Panc1 (cell line): ENCODE data around the gene FGF3. TPM values are rescaled to one million over a fixed set of nuclear protein-coding genes. Genes with fewer than 3 reads are reported as not detected.

ENCODE experiments used
- ATAC-seq: fragments of 200-7000 bp; cut with Tn5 transposase; 2 replicates; pipeline ENCODE4 v1.9.1; 2020; ENCODE audit warnings: mild to moderate bottlenecking, moderate library complexity
- BruUV-seq: library from RNA; stranded (reverse); fragments of 400-500 nt; replicated peaks from 2 replicates; lab custom pipeline; 2021; lab: Mats Ljungman, UMichigan
- CTCF ChIA-PET: fragments of 300-600 bp; sonication (Branson Sonifier 250); formaldehyde crosslinking; loops from one replicate; lab custom pipeline; 2022; ENCODE audit warnings: antibody characterized with exemption; lab: Charles Lee
- POLR2A ChIA-PET: fragments of 300-600 bp; sonication (Branson Sonifier 250); formaldehyde crosslinking; loops from one replicate; lab custom pipeline; 2022; ENCODE audit warnings: antibody characterized with exemption; lab: Charles Lee
- DNase-seq: peaks from one replicate; pipeline ENCODE4 v3.0.0-alpha.2; 2010; ENCODE audit warnings: low read depth, low spot score
- H3K27ac ChIP-seq: 2 replicates; pipeline ENCODE4 v1.5.1; 2011; ENCODE audit warnings: mild to moderate bottlenecking, low read length, inconsistent platforms
- H3K27me3 ChIP-seq: fragments of 200-500 bp; sonication (Bioruptor generic); 2 replicates; pipeline ENCODE4 v1.6.0; 2014; ENCODE audit warnings: low read length, inconsistent platforms; ENCODE audit not compliant: control insufficient read depth, insufficient read depth
- H3K36me3 ChIP-seq: fragments of 200-500 bp; sonication (Bioruptor generic); 2 replicates; pipeline ENCODE4 v1.5.1; 2014; ENCODE audit warnings: inconsistent platforms, mild to moderate bottlenecking, low read length, moderate library complexity; ENCODE audit not compliant: control insufficient read depth, insufficient read depth
- H3K4me1 ChIP-seq: 2 replicates; pipeline ENCODE4 v1.5.1; 2011; ENCODE audit warnings: inconsistent platforms, mild to moderate bottlenecking, low read length, moderate library complexity; ENCODE audit not compliant: control insufficient read depth, insufficient read depth
- H3K4me3 ChIP-seq, 2 experiments: 2 replicates each; pipeline ENCODE4 v1.5.1; 2011 to 2012; ENCODE audit warnings: low read depth in 2 of 2, low read length in 2 of 2, mild to moderate bottlenecking in 2 of 2, inconsistent platforms in 1 of 2, moderate library complexity in 1 of 2
- H3K9me3 ChIP-seq: fragments of 200-500 bp; sonication (Bioruptor generic); 2 replicates; pipeline ENCODE4 v1.5.1; 2014; ENCODE audit warnings: low read depth, mild to moderate bottlenecking, inconsistent platforms, low read length, moderate library complexity; ENCODE audit not compliant: control insufficient read depth, insufficient read depth
- POLR2AphosphoS5 ChIP-seq: IDR thresholded peaks from 2 replicates; pipeline ENCODE4 v1.6.1; 2012; ENCODE audit warnings: mild to moderate bottlenecking, low read depth, low read length, moderate library complexity
- REST ChIP-seq, 2 experiments: IDR thresholded peaks; 2 replicates each; pipeline ENCODE4 v1.6.1; 2011 to 2012; ENCODE audit warnings: low read depth in 2 of 2, control low read depth in 1 of 2, low read length in 1 of 2, mild to moderate bottlenecking in 1 of 2, moderate library complexity in 1 of 2; ENCODE audit not compliant: insufficient read depth in 1 of 2
- SIN3A ChIP-seq: IDR thresholded peaks from 2 replicates; pipeline ENCODE4 v1.6.1; 2012; ENCODE audit warnings: low read depth, mild to moderate bottlenecking, low read length, moderate library complexity, borderline replicate concordance; ENCODE audit not compliant: insufficient read depth
- TCF7L2 ChIP-seq: IDR thresholded peaks from 2 replicates; pipeline ENCODE4 v1.6.1; 2011; ENCODE audit warnings: mild to moderate bottlenecking, low read depth, low read length, inconsistent platforms
- in situ Hi-C: cut with HindIII; loops from 2 replicates; pipeline ENCODE4 v1.10.0; 2016; ENCODE audit warnings: low sequenced_read_pairs, low pct_unique_long_range_greater_than_20kb
- intact Hi-C: fragments of 100-400 bp; cut with micrococcal nuclease; formaldehyde crosslinking; loops from one replicate; pipeline ENCODE4 v1.10.0; 2022; ENCODE audit not compliant: unreplicated experiment
- total RNA-seq: library from RNA; stranded (reverse); gene quantifications from one replicate; pipeline ENCODE4 v1.2.1, GENCODE V29; 2021; ENCODE audit not compliant: unreplicated experiment
- TF ChIP-seq, protein P1 (sequence below): fragments of 450-650 bp; IDR thresholded peaks from 2 replicates; pipeline ENCODE4 v1.5.1; 2017; ENCODE audit warnings: mild to moderate bottlenecking

The FGF3 gene
- total RNA-seq, 1 experiment from 2014 or later, result not detected

- H3K27me3 ChIP-seq, result peaks cover 49% of the 10 kb centered on the region
- TF ChIP-seq, protein P1, sequence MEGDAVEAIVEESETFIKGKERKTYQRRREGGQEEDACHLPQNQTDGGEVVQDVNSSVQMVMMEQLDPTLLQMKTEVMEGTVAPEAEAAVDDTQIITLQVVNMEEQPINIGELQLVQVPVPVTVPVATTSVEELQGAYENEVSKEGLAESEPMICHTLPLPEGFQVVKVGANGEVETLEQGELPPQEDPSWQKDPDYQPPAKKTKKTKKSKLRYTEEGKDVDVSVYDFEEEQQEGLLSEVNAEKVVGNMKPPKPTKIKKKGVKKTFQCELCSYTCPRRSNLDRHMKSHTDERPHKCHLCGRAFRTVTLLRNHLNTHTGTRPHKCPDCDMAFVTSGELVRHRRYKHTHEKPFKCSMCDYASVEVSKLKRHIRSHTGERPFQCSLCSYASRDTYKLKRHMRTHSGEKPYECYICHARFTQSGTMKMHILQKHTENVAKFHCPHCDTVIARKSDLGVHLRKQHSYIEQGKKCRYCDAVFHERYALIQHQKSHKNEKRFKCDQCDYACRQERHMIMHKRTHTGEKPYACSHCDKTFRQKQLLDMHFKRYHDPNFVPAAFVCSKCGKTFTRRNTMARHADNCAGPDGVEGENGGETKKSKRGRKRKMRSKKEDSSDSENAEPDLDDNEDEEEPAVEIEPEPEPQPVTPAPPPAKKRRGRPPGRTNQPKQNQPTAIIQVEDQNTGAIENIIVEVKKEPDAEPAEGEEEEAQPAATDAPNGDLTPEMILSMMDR, result no peak
- no peak for TF ChIP-seq TCF7L2
- H3K4me3 ChIP-seq, result no peak overlapping the region
- CTCF ChIA-PET, result no interaction called here
- peaks cover 8% of the 10 kb centered on the region; the same call in 1 of the 2 replicates for H3K9me3 ChIP-seq
- intact Hi-C loops, result no loop called here
- no peaks in the 10 kb centered on the region for H3K36me3 ChIP-seq
- in situ Hi-C loops, result no loop called here
- DNase-seq, result no peak
- H3K27ac ChIP-seq, result no peak overlapping the region
- no peaks in the 10 kb centered on the region for H3K4me1 ChIP-seq
- no TSS peak for BruUV-seq
- POLR2A ChIA-PET, result interaction anchor here (0.7 to 0.8 kb wide), 2 partner anchors 50 to 105 kb away, joined by 3 to 8 read pairs; no protein-coding TSS in a partner anchor
- peak; percentile 69; the same call in 1 of the 2 replicates for ATAC-seq
Measured at GRCh38 chr11:69854713-69855112, 35.5 kb upstream of the FGF3 start.

GRCh38 chr11:69852056-69852455 lies 32.8 kb upstream of the FGF3 start:
- Histone ChIP-seq H3K27ac (no peak overlapping the region), H3K4me3 (no peak overlapping the region), H3K36me3 (no peaks in the 10 kb centered on the region), H3K27me3 (peaks cover 44% of the 10 kb centered on the region), H3K9me3 (peaks cover 8% of the 10 kb centered on the region; the same call in 1 of the 2 replicates), H3K4me1 (no peaks in the 10 kb centered on the region)
- ATAC-seq (no peak), DNase-seq (no peak)
- intact Hi-C loops (no loop called here), in situ Hi-C loops (no loop called here)
- ChIA-PET POLR2A (no interaction called here), CTCF (interaction anchor here (0.7 kb wide), 1 partner anchor 10 kb away, joined by 4 read pairs; no protein-coding TSS in a partner anchor)
- no peak for TF ChIP-seq TCF7L2
- TF ChIP-seq REST (IDR thresholded peaks at IDR 0.05; ENCODE audit: insufficient read depth in 1 of 2, low read depth in 2 of 2, low read length in 1 of 2), result no peak
- TF ChIP-seq SIN3A, result no peak
- TF ChIP-seq, protein P1, result no peak
- TF ChIP-seq POLR2AphosphoS5, result no peak
- no TSS peak for BruUV-seq
